Central memory CD4-positive, alpha-beta T cell (primary cell): ENCODE measurements around the gene KCNMA1.

ENCODE experiments used
- DNase-seq: peaks from one replicate; pipeline ENCODE4 v3.0.0; 2022

The KCNMA1 gene

DNA sequence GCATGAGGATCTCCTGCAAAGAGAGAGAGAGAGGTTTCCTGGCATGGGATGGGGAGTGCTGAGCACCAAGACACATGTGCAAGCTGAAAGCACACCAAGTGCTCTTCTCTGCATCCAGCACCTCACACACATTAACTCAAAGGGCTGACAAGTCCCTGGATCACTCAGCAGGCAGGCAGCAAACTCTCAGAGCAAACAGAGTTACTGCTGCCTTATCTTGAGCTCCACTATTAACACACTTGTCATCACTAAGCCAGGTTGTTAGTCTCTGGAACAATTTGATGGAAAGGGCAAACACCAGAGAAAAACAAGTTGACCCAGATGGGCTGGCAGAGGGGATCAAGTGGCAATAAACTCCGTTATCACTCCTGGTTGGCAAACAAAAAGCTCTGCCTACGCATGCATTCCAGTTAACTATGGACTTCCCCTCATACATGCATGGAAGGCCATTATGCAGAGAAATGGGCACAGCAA, 349.9 kb downstream of the KCNMA1 start:
- DNase-seq = no peak

DNA sequence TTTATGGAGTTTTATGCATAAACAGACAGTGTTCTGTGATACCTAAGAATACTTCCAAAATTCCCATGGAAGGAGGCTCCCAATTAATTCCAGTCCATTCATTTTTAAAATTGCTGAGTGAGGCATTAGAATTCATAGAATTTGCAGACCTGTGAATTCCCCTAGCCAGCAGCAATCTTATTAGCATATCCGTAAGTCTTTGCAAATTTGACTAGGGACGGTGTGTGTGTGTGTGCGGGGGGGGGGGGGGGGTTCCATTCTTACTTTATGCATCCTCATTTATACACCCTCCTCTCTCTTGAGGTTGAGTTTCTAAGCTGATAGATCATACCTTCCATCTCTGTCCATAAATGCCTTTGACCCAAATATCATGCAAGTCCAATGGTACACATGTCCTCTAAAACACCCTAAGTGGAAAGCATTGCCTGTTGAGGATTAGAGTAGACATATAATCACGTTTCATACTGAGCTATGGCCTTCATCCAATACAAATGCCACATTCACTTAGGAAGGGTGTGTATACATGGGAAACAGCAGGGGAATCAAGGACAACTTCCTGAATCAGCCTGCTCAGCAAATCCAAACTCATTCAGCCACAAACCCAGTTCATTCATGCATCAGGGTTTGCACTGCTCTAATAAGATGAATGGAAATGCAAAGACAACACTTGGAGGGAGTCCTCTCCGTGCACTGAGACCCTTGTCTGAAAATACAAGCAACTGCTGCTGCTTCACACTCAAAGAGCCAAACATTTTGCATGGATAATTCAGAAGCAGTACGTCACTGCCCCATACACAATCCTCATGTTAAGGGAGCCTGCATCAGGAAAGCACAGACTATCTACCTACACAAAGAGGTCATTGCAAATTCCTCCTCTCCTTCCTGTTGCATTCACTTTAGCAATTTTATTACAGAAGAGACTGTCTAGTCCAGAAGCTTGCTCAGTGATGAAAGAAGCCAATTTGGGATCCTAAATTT, 350.8 kb downstream of the KCNMA1 start:
- DNase-seq = no peak

GRCh38 chr10:77285529-77286182, 352.0 kb downstream of the KCNMA1 start:
- no peak for DNase-seq

DNA sequence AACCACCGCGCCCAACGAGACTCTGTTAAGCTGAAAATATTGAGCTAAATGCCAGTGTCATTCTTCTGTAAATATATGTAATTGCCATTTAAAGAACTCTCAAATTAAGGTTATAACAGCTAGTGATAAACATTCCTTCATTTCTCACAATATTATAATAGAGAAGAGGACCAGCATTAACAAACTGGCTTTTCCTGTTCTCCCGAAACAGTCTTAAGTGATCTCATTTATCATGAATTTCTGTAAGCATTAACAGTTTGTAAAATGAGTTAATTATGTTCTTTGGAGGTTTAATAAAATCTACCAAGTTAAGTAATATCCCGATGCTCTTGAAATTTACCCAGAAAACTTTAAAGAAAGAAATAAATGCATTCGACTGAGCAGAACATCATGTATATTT, 352.8 kb downstream of the KCNMA1 start:
- no peak for DNase-seq

- DNase-seq = no peak
Observed at GRCh38 chr10:77283326-77283725, 354.3 kb downstream of the KCNMA1 start.

GRCh38 chr10:77282163-77282562, 355.4 kb downstream of the KCNMA1 start:
- DNase-seq = no peak

GRCh38 chr10:77281719-77282118, 355.9 kb downstream of the KCNMA1 start:
- DNase-seq = no peak

DNA sequence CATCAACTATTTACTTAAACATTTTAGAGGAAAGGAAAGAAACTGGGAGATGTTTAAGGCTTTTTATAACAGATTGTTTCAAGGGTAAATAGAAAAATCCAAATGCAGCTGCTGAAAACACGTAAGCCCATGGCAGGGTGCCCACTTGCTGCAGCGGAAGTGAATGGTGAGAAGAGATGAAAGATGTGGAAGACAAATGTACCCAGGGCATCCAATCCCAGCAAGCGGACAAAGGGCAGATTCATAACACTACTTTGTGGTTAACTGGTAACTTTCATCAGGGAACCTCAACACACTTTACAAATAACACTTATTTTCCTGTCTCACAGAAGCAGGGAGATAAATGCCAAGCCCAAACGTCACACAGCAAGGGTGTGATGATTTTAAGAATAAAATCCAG, 358.4 kb downstream of the KCNMA1 start:
- no peak for DNase-seq

DNA sequence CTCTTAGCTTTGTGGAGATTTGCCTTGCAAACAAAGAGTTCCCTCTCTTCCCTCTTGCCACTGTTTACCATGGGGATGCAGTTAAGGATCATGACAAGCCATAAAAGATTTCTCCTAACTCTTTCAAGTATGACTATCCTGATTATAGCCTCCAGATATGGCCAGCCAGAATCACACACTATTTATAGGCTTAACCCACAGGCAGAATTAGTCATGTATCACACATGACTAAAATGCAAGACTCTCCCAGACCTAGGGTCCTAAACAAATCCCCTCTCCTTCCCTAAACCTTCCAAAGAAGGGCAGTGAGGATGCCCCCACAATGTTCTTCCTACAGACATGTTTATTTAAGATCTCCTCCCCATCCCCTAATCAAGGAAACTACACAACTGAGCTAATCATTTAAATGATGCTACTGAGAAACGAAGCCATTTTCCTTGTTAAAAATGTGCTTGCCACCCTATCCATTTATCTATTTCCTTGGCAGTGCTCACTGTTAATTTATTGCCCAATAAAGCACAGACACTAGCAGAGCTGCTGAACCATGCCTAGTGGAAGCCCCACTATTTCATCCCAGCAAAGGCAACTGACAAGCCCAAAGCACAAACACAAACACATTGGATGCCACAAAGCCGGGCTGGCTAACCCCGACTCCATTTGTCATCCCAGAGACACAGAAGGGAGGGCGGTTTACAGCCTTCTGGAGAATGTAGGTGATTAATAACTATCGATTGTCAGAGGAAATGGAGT, 363.4 kb downstream of the KCNMA1 start:
- no peak for DNase-seq

DNA sequence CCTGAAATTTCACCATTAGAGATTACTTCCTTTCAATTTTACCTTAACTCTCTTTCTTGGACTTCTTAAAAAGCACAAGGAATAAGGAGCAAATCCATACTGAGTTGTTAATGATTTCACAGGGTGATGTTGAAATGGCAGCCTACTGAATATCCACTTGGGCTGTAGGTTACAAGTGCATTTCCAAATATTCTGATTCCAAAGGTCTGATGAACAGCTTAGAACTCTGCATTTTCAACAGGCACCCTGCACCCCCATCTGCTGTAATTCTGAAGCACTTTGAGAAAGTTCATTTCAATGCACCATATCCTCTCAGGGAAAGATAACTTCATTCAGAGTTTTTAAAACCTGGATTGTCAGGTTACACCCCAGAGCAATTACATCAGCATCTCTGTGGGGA, 368.4 kb downstream of the KCNMA1 start:
- DNase-seq = no peak

- DNase-seq = no peak
Observed at GRCh38 chr10:77268721-77269120, 368.9 kb downstream of the KCNMA1 start.

- no peak for DNase-seq
Observed at GRCh38 chr10:77267703-77268675, 369.6 kb downstream of the KCNMA1 start.

DNA sequence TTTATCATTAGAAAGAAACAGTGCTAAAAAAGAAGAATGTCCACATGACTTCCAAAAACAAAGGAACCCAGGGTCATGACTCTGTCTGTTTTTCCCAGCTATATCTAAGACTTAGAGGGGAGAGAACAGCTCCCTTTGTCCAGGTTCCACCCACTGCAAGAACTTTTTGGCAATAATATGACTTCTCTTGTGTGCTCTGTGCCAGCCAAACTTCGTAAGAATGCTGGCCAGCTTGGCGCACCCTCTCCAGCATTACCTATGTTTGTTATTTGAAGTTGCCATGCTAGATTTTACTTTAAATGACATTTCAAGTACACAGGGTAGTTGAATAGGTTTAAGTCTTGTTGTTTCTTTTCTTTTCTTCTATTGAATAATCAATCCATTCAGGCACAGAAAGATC, 371.4 kb downstream of the KCNMA1 start:
- no peak for DNase-seq

DNA sequence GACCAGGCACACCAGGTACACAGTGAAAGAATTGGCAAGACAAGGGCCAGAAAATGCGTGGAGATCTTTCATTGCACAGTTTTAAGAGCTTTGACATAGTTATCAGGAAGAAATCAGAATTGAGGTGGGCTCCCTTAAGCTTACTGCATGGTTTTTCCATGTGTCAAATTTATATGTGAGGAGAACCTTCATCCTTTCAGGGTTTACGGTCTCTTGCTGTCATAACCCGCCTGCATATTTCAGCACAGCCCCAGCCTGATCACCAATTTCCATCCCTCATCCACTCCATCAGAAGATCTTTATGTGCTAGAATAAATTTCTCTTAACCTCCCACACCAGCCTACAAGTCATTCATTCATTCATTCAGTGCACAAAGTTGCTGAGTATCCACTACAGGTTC, 373.1 kb downstream of the KCNMA1 start:
- DNase-seq = no peak

- no peak for DNase-seq
Observed at GRCh38 chr10:77264107-77264506, 373.5 kb downstream of the KCNMA1 start.

DNA sequence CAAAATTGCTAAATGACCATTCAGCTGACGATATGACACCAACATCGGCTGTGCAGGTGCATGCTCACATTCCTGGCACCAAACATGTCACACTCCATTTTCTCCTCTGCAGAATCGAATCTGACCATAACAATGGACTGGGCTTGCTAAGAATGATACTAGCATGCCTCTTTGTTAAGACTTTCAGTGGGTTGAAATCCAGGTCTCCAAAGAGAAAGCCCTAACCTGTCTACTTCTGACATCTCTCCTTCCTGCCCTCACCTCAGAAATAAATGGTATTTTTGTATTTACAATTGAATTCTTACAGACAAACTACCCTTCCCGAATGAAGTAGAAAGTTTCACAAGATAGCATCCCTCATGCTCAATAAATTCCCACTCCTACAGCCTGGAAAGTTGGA, 373.9 kb downstream of the KCNMA1 start:
- DNase-seq = no peak

GRCh38 chr10:77261146-77261545, 376.5 kb downstream of the KCNMA1 start:
- DNase-seq = no peak

DNA sequence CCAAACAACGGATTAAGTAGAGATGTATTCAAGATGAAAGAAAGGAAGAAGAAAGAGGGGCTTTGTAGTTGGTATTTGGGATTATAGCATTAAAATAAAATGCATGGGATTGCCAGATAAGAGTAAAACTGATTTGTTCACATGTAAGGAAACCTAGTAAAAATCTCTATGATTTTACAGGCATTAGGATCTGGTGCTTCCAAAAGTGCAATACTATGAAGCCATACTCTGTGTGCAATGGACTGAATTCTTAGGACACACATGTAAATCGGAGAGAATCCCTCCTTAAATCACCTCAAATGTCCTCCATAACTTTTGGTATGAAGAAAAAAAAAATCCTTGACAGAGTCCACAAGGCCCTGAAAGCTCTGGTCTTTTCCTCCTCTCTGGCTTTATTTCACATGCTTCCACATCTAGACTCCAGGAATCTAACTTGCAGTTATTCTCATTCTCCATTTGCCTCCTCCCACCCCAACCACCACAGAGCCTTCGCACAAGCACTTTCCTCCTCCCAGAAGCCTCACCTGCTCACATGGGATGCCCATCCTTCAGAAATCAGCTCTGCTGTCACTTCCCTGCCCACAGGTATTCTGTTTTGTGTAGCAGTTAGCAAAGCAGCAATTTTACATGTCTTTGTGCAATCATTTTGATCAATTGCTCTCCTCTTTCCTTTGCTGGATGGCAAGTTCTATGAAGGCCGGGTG, 378.3 kb downstream of the KCNMA1 start:
- no peak for DNase-seq

GRCh38 chr10:77256346-77256745, 381.3 kb downstream of the KCNMA1 start:
- no peak for DNase-seq

GRCh38 chr10:77253556-77254064, 384.0 kb downstream of the KCNMA1 start:
- no peak for DNase-seq

- no peak for DNase-seq
Observed at GRCh38 chr10:77253147-77253545, 384.5 kb downstream of the KCNMA1 start.
